GM13977 (cell line): ENCODE measurements around the gene OGA.

Source experiments
- DNase-seq: peaks from one replicate; pipeline ENCODE4 v3.0.0; 2012; ENCODE audit warnings: low spot score
- in situ Hi-C: fragments of 300-500 bp; cut with MboI; formaldehyde crosslinking; loops from one replicate; pipeline ENCODE4 v1.12.0; 2022; ENCODE audit warnings: low sequenced_read_pairs, low pct_unique_long_range_greater_than_20kb, mixed read lengths, inconsistent platforms; ENCODE audit not compliant: unreplicated experiment
- TF ChIP-seq, protein P1 (sequence below): IDR thresholded peaks from 2 replicates; pipeline ENCODE4 v1.5.1; 2012; ENCODE audit warnings: mild to moderate bottlenecking, control low read depth; ENCODE audit not compliant: insufficient read depth; ENCODE audit errors: extremely low read depth, missing control alignments

OGA gene

DNA sequence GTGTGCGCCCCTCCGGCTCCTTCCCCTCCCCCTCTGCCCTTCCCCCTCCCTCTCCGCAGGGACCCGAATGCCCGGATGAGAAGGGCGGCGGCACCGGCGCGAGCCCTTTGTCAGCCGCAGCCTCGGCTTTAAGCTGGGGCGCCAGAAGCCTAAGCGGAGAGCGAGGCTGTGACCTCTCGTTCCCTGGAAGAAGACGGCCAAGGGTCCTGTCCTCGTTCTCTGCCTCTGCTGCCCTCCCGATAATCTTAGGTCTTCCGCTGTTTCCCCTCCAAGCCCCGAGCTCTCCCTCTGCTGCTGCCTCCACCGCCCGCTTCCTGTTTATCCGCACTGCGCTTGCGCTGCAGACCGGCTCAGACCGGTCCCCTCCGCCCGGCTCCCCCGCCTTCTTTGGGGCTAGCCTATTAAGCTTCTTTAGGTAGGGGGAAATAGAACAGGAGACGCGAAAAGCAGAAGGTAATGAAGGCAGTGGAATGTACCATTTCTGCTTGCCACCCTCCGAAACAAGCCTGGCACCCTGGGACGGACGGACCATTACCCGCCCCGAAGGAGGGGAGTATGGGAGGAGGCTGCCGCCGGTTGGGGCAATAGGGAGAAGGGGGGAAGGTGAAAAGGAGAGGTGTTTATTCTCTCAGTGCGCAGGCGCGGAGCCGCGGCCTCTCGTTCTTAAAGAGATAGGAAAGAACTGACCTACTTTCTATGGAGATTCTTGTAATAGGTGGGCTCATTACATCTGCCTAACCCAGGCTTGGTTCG is at the start of gene OGA:
Gene OGA (minus strand): TSS at position 326 of the 753 bp plus-strand sequence. CDS start 422 bp downstream, outside the sequence.
- TF ChIP-seq, protein P1, sequence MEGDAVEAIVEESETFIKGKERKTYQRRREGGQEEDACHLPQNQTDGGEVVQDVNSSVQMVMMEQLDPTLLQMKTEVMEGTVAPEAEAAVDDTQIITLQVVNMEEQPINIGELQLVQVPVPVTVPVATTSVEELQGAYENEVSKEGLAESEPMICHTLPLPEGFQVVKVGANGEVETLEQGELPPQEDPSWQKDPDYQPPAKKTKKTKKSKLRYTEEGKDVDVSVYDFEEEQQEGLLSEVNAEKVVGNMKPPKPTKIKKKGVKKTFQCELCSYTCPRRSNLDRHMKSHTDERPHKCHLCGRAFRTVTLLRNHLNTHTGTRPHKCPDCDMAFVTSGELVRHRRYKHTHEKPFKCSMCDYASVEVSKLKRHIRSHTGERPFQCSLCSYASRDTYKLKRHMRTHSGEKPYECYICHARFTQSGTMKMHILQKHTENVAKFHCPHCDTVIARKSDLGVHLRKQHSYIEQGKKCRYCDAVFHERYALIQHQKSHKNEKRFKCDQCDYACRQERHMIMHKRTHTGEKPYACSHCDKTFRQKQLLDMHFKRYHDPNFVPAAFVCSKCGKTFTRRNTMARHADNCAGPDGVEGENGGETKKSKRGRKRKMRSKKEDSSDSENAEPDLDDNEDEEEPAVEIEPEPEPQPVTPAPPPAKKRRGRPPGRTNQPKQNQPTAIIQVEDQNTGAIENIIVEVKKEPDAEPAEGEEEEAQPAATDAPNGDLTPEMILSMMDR, result no peak

DNA sequence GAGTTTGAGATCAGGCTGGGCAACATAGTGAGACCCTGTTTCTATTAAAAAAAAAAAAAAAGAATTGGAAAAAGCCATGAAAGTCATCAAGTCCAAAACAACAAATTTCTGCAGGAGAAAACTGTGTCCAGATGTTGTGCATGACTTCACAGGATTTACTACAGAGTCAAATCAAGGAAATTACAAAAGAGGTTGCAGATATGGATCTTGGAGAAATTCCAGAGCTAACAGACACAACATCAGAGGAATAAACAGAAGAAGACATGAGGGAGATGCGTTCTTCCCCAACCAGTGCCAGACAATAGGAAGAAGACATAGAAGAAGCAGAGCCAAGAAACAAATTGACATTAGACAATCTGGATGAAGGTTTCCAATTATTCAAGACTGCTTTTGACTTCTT is 49.7 kb upstream of the OGA start:
- TF ChIP-seq, protein P1, result no peak
- no peak for DNase-seq
- in situ Hi-C loops, result no loop called here

More for the DNA sequence above, at the start of gene OGA:
- in situ Hi-C loops, result no loop called here
- peak; percentile 94 for DNase-seq

DNA sequence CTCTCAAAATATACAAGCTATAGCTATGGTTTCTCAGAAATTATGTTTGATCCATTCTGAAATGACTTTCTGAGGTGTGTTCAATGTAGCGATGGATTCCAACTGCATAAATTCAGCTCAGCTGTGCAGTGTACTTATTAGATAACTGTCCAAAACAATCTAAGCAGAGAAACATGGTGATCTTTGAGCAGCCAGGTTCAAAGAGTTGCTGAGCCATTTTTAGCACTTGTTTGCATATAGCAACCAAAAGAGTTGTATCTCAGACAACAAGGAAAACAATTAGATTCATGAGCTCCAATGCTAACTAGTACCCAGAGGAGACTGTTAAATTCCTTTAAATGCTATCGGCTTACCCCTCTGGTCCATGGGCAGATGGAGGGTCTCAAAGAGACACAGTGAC is 41.3 kb upstream of the OGA start:
- DNase-seq, result peak; percentile 13
- in situ Hi-C loops, result no loop called here
- TF ChIP-seq, protein P1, result no peak

DNA sequence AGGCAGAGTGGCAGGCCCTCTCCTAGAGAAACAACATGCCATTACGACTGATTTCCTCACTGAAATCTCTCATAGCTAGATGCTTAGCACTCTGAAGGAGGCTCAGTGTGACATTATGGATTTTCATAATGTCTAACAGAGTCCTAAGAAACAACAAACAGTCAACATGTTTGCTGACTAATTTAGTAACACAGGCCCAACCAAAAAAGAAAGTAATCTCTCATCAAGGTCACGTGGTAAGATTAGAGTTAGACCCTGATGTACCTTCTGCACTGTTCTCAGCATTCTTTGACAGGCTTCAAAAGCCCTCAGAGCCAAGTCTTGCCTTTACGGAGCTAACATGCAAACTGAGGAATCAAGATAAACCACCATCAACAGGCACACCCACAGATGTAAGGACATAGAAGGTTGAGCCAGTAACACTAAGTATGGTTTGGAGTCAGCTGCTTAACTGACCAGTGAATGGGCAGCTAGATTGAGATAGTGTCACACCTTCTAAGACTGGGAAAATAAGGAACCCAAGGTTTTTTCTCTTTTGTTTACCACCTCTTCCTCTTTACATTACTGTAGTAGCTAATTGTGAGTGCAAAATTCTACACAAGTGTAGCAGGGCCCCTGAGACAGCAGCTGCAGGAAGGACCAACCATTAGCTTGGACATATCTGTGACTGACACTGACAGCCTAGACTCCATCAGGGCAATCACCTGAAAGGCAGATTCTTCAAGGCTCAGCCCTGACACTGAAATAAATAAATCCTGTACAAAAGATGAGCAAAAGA is 40.7 kb upstream of the OGA start:
- TF ChIP-seq, protein P1, result no peak
- in situ Hi-C loops, result no loop called here
- DNase-seq, result peak; percentile 51

DNA sequence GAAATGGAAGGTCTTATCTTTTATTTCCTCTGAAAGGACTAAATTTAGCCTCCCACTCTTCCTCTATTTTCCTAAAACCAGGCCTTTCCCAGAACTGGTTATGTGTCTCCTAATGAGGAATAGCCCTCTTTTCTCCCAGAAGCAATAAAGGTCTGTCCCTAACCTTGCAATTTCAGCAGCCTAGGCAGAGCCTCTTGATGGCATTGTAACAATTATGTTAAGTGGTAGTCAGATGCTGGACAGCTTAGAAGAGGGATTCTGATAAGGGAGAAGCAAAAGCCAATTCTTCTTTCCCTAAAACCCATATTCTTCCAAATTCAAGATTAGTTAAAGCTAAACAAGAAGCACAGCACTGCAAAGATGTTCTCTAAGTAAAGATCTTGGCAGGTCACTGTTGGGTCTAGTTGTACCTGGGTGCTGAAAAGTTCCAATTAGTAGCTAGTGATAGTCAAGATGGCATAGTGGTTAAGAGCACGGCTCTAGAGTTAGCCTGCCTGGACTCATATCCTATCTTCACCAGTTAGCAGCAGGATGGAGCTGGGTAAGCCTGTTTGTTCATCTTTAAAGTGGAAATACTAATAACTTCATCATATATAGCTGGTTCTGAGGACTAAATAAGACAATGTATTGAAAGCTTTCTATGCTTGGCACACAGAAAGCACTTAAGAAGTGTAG is 39.7 kb upstream of the OGA start:
- TF ChIP-seq, protein P1, result no peak
- no peak for DNase-seq
- in situ Hi-C loops, result no loop called here

DNA sequence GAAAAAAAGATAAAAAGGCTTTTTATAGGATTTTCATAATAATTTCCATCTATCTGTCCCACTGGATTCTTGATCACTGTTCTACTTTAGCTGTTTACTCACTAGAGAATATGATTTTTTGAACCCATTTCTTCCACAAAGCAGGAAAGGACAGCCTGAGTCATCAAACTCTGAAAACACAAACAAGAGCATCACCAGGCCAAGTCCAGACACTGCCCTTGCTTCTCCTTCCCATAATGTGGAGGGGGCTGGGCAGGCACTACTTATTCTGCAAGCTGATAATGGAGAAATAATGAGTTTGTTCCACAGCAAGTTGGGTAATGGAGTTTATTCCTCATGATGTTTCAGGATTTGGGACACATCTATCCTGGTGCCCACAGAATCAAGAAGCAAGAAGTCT is 38.4 kb upstream of the OGA start:
- no peak for DNase-seq
- in situ Hi-C loops, result no loop called here
- TF ChIP-seq, protein P1, result no peak
